GM19372 (cell line): ENCODE data around the gene TSR3.
A peak's percentile ranks its signal among the peaks of the same experiment; 100 is the strongest.

Source experiments
- ATAC-seq: cut with Tn5 transposase; IDR thresholded peaks from one replicate; pipeline ENCODE4 v1.9.1; 2021; ENCODE audit warnings: mild to moderate bottlenecking, low read depth, moderate library complexity; ENCODE audit not compliant: unreplicated experiment

TSR3 gene

GRCh38 chr16:1351582-1352362 lies at the start of gene TSR3, which contains the start of gene GNPTG:
TSS of gene TSR3 (minus strand) at chr16:1351878. CDS start at chr16:1351804, 74 bp downstream.
TSS of gene GNPTG (plus strand) at chr16:1351931. CDS start at chr16:1351966, 35 bp downstream.
- peak; percentile 81 for ATAC-seq

- no peak for ATAC-seq
These were observed 49.5 kb upstream of the TSR3 start for GRCh38 chr16:1401061-1401757.

- ATAC-seq: no peak
These were observed 47.3 kb upstream of the TSR3 start for GRCh38 chr16:1398826-1399581.

- ATAC-seq: no peak
These were observed 46.7 kb upstream of the TSR3 start for GRCh38 chr16:1398351-1398750.

- no peak for ATAC-seq
These were observed 46.1 kb upstream of the TSR3 start for GRCh38 chr16:1397779-1398178.

- ATAC-seq: no peak
These were observed 43.9 kb upstream of the TSR3 start for GRCh38 chr16:1395444-1396031.

- no peak for ATAC-seq
These were observed 42.8 kb upstream of the TSR3 start for GRCh38 chr16:1394367-1394951.

- no peak for ATAC-seq
These were observed 42.0 kb upstream of the TSR3 start for GRCh38 chr16:1393613-1394176.

- no peak for ATAC-seq
These were observed 41.1 kb upstream of the TSR3 start for GRCh38 chr16:1392826-1393225.

GRCh38 chr16:1390239-1390779 lies 38.6 kb upstream of the TSR3 start:
- no peak for ATAC-seq

GRCh38 chr16:1389762-1390161 lies 38.1 kb upstream of the TSR3 start:
- no peak for ATAC-seq

GRCh38 chr16:1387331-1387730 lies 35.7 kb upstream of the TSR3 start:
- no peak for ATAC-seq

GRCh38 chr16:1385232-1385631 lies 33.6 kb upstream of the TSR3 start:
- no peak for ATAC-seq

- ATAC-seq: no peak
These were observed 31.9 kb upstream of the TSR3 start for GRCh38 chr16:1383556-1383955.

- no peak for ATAC-seq
These were observed 30.1 kb upstream of the TSR3 start for GRCh38 chr16:1381612-1382406.

GRCh38 chr16:1380195-1380594 lies 28.5 kb upstream of the TSR3 start:
- ATAC-seq: no peak

GRCh38 chr16:1379304-1380076 lies 27.8 kb upstream of the TSR3 start:
- no peak for ATAC-seq

GRCh38 chr16:1378804-1379303 lies 27.2 kb upstream of the TSR3 start:
- no peak for ATAC-seq
